Type B pancreatic cell (in vitro differentiated cells): ENCODE data around the gene HYCC1. TPM values are rescaled to one million over a fixed set of nuclear protein-coding genes. Genes with fewer than 3 reads are reported as not detected.
"Not testable (repeated sequence)": the region's sequence is repeated elsewhere in the genome, so short reads cannot be mapped to it uniquely, and the experiment has no call there.

Source experiments
- DNase-seq: peaks from one replicate; pipeline ENCODE4 v3.0.0; 2021; ENCODE audit warnings: mixed read lengths; ENCODE audit not compliant: unreplicated experiment; ENCODE audit errors: extremely low spot score
- H3K27ac Mint-ChIP-seq: 2 replicates; pipeline ENCODE4 v1.8.0; 2021; ENCODE audit warnings: mild to moderate bottlenecking, mixed read lengths
- H3K27me3 Mint-ChIP-seq: 2 replicates; pipeline ENCODE4 v1.8.0; 2021; ENCODE audit warnings: mixed read lengths
- H3K36me3 Mint-ChIP-seq: 2 replicates; pipeline ENCODE4 v1.8.0; 2021; ENCODE audit warnings: mixed read lengths
- H3K4me1 Mint-ChIP-seq: one replicate; pipeline ENCODE4 v1.8.0; 2021; ENCODE audit warnings: mixed read lengths; ENCODE audit not compliant: unreplicated experiment
- H3K4me3 Mint-ChIP-seq: 2 replicates; pipeline ENCODE4 v1.8.0; 2021; ENCODE audit warnings: mild to moderate bottlenecking, mixed read lengths
- H3K9me3 Mint-ChIP-seq: 2 replicates; pipeline ENCODE4 v1.8.0; 2021; ENCODE audit warnings: mixed read lengths
- total RNA-seq: library from RNA; stranded (reverse); gene quantifications from 2 replicates; pipeline ENCODE4 v1.2.1, GENCODE V29; 2021; ENCODE audit warnings: low replicate concordance
- TF ChIP-seq, protein P1 (sequence below): fragments of 200-600 bp; sonication (generic); conservative IDR thresholded peaks from 2 replicates; pipeline ENCODE4 v1.5.0; 2021; ENCODE audit warnings: antibody characterized with exemption, mild to moderate bottlenecking

Gene HYCC1
- total RNA-seq, 1 donor from 2014 or later, result 26.7 TPM

DNA sequence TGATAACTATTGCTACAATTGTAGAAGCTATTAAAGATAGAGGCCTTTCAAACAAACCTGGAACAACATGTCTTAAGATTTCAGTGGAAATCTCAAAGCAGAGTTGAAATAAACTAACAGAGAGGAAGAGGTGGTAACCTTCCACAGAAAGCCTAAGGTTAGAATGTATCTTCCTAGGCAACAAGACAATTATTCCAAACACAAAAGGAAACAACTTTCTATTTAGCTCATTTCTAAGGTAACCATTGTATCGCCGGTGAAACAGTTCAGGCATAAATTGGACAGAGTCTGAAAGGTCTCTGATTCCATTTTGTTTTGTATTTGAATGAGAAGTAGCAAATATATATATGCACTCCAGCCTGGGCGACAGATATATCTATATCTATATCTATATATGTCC, 30.7 kb upstream of the HYCC1 start:
- Mint-ChIP-seq H3K36me3 (no peaks in the 10 kb centered on the region), H3K27me3 (no peaks in the 10 kb centered on the region), H3K9me3 (no peaks in the 10 kb centered on the region), H3K4me1 (no peaks in the 10 kb centered on the region), H3K4me3 (no peak overlapping the region), H3K27ac (no peak overlapping the region)
- TF ChIP-seq, protein P1, sequence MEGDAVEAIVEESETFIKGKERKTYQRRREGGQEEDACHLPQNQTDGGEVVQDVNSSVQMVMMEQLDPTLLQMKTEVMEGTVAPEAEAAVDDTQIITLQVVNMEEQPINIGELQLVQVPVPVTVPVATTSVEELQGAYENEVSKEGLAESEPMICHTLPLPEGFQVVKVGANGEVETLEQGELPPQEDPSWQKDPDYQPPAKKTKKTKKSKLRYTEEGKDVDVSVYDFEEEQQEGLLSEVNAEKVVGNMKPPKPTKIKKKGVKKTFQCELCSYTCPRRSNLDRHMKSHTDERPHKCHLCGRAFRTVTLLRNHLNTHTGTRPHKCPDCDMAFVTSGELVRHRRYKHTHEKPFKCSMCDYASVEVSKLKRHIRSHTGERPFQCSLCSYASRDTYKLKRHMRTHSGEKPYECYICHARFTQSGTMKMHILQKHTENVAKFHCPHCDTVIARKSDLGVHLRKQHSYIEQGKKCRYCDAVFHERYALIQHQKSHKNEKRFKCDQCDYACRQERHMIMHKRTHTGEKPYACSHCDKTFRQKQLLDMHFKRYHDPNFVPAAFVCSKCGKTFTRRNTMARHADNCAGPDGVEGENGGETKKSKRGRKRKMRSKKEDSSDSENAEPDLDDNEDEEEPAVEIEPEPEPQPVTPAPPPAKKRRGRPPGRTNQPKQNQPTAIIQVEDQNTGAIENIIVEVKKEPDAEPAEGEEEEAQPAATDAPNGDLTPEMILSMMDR, result no peak
- DNase-seq, result no peak

GRCh38 chr7:23043441-23043840, 29.5 kb upstream of the HYCC1 start:
- Mint-ChIP-seq H3K4me3 (no peak overlapping the region), H3K36me3 (no peaks in the 10 kb centered on the region), H3K27me3 (no peaks in the 10 kb centered on the region), H3K9me3 (no peaks in the 10 kb centered on the region), H3K4me1 (no peaks in the 10 kb centered on the region), H3K27ac (no peak overlapping the region)
- DNase-seq, result no peak
- TF ChIP-seq, protein P1, result no peak

DNA sequence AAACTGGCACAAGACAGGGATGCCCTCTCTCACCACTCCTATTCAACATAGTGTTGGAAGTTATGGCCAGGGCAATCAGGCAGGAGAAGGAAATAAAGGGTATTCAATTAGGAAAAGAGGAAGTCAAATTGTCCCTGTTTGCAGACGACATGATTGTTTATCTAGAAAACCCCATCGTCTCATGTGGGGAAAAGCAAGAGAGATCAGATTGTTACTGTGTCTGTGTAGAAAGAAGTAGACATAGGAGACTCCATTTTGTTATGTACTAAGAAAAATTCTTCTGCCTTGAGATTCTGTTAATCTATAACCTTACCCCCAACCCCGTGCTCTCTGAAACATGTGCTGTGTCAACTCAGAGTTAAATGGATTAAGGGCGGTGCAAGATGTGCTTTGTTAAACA, 25.7 kb upstream of the HYCC1 start:
- not testable (repeated sequence) for H3K9me3 Mint-ChIP-seq, H3K27ac Mint-ChIP-seq, H3K4me1 Mint-ChIP-seq, H3K27me3 Mint-ChIP-seq, DNase-seq, H3K36me3 Mint-ChIP-seq, H3K4me3 Mint-ChIP-seq

- not testable (repeated sequence) for H3K4me3 Mint-ChIP-seq, H3K27me3 Mint-ChIP-seq, H3K9me3 Mint-ChIP-seq, H3K27ac Mint-ChIP-seq, H3K36me3 Mint-ChIP-seq, H3K4me1 Mint-ChIP-seq, DNase-seq
These were observed 21.8 kb upstream of the HYCC1 start for GRCh38 chr7:23035542-23036371.

GRCh38 chr7:23027261-23027660, 13.3 kb upstream of the HYCC1 start:
- TF ChIP-seq, protein P1, result no peak
- peaks cover 9% of the 10 kb centered on the region for H3K4me1 Mint-ChIP-seq
- H3K4me3 Mint-ChIP-seq, result no peak overlapping the region
- no peaks in the 10 kb centered on the region for H3K9me3 Mint-ChIP-seq
- no peaks in the 10 kb centered on the region for H3K36me3 Mint-ChIP-seq
- no peak for DNase-seq
- H3K27me3 Mint-ChIP-seq, result peaks cover 2% of the 10 kb centered on the region
- H3K27ac Mint-ChIP-seq, result no peak overlapping the region

GRCh38 chr7:23026164-23026563, 12.2 kb upstream of the HYCC1 start:
- no peaks in the 10 kb centered on the region for H3K36me3 Mint-ChIP-seq
- H3K27ac Mint-ChIP-seq, result no peak overlapping the region
- peaks cover 3% of the 10 kb centered on the region for H3K27me3 Mint-ChIP-seq
- TF ChIP-seq, protein P1, result no peak
- peaks cover 11% of the 10 kb centered on the region for H3K4me1 Mint-ChIP-seq
- peaks cover 2% of the 10 kb centered on the region for H3K9me3 Mint-ChIP-seq
- no peak for DNase-seq
- H3K4me3 Mint-ChIP-seq, result no peak overlapping the region
